HuH-7.5 (cell line): ENCODE results near the gene DOK1.
A peak's percentile ranks its signal among the peaks of the same experiment; 100 is the strongest.

Experiments used
- DNase-seq: peaks from one replicate; pipeline ENCODE4 v3.0.0; 2011; ENCODE audit warnings: low spot score

Gene DOK1

DNA sequence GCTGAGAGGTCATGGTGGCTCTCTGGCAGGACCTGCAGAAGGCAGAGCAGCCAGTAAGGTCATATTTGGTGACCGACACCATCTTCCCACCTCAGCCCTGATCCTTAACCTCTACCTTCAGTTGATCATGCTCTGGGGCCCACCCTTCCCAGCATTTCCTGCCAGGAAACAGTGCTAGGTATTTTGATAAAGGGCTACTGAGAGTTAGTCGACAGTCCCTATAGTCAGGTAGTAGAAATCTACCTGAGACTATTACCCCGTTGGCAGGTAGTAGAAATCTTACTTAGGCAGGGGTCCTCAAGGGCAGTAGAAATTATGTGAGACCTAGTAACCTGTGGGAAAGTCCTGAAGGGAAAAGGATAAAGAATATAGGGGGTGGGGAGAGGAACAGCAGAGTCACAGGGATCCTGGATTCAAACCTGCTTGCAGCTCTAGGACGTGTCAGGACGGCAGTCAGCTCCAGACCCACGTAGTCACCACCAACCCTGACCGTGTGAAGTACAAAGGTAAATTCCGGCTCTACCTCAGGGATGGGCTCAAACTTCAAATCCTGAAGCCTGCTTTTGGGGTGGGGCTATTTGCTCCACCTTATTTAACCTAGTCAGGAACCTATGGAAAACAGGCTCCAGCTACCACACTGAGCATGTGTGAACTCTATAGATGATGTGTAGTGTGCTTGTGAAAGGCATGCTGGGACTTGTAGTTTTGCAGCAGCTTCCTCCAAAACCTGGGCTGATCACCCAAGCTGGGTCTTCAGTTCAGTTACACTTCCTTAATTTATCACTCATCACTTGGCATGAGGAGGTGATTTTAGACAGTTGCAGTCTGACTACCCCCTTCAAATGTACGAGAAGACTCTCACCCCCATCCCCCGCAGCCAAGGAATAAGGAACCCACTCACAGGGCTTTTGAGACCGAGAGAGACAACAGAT, 28.5 kb upstream of the DOK1 start, which contains the start of gene DQX1:
Gene DQX1 (minus strand): TSS at position 515 of the 932 bp plus-strand sequence. CDS start 502 bp downstream, at position 13.
- DNase-seq, result no peak

DNA sequence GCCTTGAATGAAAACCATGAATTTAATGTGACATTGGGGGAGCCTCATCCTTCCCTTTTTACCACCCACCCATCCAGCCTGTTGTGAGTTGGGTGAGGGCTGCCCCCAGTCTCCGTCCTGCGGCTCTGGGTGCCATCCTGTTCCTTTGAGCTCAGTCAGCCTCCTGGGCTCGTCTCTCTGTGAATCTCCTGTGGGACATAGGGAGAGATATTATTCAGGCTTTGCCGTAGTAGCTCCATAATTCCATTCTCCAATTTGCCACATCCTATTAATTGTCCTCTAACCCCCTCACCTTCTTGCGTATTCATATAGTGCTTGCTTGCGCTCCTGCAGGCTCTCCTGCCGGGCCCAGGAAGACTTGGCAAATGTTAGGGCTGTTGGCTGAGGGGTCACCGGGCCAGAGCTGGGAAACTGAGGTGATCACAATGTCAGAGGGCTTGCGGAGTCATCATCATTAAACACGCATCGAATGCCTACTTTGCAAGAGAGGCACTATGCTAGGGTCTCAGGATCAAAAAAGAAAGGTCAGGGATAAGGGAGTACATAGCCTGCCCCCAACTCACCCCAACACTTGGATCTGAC, 27.8 kb upstream of the DOK1 start:
- DNase-seq, result no peak

DNA sequence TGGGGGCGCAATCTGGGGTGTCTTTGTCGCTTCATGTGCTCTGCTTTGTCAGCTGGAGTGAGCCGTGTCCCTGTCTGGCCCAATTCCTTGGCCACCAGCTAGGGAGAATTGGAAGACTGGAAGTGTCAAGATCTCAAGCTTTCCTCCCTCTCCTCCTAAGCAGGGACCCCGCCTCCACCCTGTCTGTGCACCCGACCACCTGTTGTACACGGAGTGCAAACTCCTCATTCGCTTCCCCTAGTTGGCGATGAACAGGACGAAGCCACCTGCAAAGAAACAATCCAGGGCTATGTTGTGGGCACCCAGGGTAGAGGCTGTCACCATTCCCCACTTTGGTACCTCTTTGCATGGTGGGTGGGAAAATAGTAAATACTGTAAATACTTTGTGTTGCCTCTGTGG, 26.8 kb upstream of the DOK1 start:
- no peak for DNase-seq

DNA sequence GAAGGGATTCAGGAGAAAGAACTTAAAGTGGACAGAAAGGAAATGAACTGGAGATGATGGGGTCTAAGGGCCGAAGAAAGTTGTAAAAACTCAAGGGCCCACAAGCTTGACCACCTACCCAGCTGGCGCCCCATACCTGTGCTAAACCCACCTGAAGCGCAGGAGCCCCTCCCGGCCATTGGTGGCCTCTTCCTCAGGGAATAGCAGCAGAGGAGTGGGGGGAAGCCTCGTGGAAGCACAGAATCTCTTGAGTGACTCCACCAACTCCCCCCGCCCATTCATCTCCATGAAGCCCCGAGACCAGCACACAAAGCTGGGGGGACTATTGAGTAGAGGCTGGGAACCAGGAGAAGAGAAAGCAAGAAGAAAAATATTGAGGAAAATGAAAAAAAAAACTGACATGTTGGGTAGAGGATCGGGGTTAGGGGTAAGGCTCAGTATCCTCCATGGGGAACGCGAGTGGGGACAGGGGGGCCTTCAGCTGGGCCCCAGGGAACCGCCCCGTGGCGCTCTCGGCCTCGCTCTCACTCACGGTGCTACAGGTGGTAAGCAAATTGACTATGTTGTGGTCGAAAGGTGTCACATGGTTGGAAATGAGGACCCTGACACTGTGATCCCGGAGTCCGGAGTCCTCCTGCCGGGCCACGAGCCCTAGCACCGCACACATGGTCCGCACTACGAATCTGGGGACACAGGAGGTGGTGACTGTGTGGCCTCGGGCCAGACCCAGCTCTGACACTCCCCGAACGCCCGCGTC, 25.7 kb upstream of the DOK1 start:
- no peak for DNase-seq

DNA sequence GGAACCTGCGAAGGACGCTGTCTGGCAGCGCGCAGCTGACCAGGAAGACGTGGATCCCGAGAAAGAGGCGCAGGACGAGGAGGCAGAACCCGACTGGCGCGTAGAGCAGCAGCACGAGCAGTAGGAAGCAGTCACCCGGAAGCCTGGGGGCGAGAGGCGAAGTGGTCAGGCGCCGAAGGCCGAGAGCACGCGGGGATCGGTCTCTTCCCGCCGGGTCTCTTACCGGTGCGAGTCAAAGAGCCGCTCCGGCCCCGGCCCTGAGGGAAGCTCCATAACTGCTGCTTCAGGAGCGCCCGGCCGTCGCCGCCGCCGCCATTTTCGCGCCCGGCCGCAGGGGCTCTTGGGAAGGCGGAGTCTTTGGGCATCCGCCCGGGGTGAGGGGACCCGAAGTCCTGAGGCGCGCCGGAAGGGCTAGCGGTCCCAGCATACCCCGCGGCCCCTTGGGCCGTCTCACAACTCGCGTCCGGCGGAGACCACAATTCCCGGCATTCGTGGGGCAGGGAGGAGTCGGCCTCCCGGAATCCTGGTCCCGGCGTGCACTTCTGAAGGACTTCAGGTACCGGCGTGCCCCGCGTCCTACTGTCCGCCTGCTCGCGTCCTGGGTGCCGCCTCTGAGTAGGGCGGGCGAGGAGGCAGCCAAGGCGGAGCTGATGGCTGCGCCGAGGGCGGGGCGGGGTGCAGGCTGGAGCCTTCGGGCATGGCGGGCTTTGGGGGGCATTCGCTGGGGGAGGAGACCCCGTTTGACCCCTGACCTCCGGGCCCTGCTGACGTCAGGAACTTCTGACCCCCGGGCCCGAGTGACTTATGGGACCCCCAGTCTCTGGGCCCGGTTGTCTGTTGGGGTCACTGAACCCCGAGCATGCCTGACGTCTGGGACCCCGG, 24.9 kb upstream of the DOK1 start, which contains the start of the genes AUP1 and HTRA2:
Gene AUP1 (minus strand): TSS at position 350 of the 882 bp plus-strand sequence. CDS start 77 bp downstream, at position 273.
Gene HTRA2 (plus strand): TSS at position 577 of the 882 bp plus-strand sequence. CDS start 74 bp downstream, at position 651.
- peak; percentile 97 for DNase-seq

DNA sequence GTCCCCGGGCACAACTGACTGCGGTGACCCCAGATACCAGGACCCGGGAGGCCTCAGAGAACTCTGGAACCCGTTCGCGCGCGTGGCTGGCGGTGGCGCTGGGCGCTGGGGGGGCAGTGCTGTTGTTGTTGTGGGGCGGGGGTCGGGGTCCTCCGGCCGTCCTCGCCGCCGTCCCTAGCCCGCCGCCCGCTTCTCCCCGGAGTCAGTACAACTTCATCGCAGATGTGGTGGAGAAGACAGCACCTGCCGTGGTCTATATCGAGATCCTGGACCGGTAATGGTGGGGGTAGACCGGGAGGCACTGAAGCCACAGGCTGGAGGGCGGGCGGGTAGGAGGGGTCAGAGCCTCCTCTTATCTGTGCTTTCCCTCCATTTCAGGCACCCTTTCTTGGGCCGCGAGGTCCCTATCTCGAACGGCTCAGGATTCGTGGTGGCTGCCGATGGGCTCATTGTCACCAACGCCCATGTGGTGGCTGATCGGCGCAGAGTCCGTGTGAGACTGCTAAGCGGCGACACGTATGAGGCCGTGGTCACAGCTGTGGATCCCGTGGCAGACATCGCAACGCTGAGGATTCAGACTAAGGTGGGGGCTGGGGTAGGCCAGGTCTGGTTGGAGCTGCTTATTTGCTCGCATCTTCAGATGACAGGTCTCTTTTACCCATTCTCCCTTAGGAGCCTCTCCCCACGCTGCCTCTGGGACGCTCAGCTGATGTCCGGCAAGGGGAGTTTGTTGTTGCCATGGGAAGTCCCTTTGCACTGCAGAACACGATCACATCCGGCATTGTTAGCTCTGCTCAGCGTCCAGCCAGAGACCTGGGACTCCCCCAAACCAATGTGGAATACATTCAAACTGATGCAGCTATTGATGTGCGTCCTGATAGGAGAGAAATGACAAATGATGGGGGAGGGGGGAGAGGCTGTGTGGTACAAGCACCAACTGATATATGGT, 24.0 kb upstream of the DOK1 start:
- DNase-seq, result peak; percentile 53

DNA sequence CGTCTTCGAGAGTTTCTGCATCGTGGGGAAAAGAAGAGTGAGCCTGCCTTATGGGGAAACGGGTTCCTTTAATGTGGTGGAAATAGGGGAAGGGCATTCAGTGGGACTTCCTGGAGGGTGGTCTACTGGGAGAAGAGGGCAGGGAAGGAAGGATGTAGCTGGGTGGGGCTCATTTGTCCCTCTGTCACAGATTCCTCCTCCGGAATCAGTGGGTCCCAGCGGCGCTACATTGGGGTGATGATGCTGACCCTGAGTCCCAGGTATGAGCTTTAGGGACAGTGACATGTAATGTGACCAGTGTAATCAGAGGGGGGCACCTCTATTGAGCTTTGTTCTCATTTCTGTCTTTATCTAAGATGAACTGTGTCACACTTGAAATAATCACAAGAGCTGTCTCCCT, 22.9 kb upstream of the DOK1 start:
- no peak for DNase-seq

DNA sequence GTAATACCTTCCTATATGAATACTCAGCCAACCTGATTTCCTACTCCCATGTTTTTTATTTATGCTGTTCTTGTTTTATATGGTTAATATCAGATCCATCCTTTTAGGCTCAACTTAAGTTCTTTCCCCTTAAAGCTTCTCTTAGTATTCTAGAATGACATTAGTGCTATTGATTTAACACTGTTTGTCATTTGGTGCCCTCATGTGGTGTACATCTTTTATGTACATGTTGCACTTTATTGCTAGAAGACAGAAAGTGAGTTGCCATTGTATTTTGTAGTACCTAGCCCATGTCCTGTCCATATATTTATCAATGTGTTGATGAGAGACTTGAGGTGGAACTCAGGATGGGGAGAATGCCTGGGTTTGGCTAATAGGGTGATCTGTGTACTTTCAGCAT, 22.3 kb upstream of the DOK1 start:
- DNase-seq, result no peak

DNA sequence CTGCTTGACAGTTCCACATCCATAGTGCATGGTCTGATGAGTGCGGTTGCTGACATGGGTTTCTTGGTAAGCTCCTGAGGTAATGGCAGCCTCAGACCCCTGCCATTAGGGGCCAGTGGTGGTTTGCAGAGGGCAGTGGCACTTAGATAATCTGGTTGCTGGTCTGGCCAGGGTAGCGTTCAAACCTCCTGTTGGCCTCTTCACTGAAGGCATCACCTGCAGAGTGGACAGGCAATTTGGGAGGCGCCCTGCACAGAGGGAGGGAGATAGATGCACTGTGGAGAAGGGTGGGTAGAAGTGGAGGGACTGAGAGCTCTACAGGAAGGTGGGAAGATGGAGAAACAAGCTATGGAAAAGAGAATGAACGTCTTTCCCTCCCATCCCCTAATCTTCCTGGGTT, 21.1 kb upstream of the DOK1 start:
- DNase-seq, result no peak

DNA sequence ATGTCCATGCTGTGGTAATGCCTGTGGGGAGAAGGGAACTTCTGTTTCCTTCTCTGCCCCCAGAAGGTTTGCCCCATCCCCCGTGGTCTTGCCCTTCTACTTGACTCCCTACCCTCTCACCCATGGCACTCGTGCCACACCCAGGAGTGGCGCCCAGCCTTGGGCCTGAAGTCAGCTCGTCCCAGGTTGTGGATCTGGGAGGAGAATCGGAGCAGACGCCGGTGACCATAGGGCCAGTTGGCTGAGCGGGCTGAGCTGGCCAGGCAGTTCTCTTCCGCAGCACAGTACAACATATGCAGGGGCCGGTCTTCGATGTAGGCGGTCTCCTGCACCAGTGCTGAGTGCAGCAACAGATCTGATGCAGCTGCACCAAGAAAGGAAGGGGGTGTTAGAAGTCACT, 20.1 kb upstream of the DOK1 start:
- no peak for DNase-seq

DNA sequence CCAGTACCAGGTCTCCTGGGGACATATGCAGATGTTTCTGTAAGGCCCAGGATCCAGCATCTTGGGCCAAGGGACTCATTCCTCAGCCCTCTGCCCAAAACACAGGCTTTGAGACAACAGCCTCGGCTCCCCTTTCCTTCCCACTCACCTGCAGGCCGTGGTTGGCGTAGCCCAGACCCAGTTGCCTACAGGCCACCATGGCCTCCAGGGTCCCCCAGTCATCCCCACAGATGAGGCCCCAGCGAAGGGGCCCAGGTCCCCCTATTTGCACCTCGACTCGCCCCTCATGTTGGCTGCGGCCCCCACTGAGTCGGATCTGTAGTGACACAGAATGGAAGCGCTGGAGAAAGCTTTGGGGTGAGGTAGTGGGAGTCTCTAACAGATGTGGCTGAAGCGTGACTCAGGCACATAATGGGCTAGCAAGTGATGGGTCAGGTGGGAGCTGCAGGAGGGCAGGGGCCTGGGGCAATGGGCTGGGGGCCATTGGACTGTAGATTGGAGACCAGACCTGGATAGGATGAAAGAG, 19.0 kb upstream of the DOK1 start:
- no peak for DNase-seq

DNA sequence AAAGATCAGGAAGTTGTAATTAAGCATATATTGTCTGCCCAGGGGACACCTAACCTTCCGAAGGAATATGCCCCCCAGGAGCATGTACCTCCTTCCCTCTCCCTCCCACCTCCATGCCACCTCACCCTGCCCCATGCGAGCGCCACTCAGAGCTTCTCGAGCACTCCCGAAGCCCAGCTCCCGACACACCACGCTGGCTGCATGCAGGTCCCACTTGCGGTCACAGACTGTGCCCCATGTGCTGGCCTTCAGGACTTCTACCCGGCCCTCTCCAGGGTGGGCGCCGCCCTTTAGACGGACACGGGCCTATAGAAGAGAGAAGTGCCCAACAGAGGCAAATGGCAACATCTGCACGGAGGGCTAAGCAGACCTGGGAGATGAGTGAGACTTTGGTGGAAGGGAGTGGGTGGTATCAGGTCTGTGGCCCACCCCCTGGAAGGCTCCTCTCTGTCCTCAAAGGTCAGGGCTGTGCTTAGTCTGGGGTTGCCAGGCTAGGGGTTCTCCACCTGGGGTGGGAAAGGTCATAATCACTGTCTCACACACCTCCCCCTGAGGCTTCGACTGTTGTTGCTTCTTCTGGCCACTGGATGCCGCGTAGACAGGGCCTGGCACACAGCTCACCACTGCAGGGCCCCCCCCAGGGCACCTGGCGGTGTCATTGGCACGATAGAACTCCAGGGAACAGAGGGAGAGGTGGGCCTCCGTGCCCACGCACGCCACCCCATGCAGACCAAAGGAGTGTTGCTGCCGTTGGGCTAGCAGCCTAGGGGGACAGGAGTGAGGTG, 18.2 kb upstream of the DOK1 start:
- DNase-seq, result no peak

DNA sequence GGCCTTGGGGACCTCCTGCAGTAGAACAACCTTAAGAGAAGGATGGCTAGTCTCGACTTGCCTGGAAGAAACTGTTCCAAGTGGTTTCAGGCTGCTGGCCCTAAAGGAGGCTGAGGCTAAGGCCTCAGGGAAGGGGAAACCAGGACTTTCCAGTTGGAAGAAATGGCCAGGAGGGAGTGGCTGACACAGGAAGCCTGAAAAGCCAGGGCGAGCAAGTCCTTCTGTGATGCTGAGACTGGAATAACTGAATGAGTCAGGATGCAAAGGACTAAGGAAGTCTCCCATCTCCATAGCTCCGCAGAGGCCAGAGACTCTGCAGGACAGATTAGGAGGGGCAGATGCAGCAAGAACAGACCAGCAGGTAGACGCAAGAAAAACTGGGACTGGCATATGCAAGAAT, 17.4 kb upstream of the DOK1 start:
- no peak for DNase-seq

DNA sequence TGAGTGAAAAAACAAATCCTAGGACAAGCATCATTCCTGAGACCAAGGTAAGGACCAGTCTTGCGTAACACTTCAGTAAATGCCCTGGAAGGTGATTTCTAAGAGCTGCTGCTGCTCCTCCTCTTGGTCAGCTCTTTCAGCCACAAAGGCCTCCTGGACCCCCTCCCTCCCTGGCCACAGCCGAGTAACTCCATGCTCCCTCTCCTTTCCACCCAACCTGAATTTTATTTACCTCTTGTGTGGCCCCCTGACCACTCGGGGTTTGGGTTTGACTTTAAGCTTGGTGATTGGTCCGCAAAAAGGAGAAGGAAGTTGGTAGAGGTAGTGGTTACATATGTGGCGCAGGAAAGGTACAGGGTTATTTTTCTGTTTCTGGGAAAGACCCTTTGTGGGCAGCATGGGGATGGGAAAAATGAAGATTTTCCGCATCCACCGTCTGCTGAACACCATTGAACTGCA, 15.6 kb upstream of the DOK1 start:
- DNase-seq, result no peak

DNA sequence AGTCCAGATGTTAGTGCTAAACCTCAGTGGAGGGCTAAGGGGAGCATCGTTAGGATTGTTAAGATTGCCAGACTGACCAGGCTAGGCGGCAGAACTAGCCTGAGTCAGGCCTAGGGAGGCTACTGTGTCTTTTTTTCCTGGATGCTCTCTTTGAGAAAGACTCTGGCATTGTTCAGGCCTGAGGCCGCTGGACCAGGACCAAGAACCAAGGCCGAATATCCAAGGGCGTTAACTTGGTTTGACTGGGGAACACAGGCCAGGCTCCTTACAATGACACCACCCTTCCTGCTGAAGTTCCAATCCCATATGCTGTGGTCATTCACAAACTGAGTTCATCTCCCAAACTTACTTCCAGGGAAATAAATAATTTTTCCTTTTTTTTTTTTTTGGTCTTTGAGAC, 14.2 kb upstream of the DOK1 start:
- no peak for DNase-seq

DNA sequence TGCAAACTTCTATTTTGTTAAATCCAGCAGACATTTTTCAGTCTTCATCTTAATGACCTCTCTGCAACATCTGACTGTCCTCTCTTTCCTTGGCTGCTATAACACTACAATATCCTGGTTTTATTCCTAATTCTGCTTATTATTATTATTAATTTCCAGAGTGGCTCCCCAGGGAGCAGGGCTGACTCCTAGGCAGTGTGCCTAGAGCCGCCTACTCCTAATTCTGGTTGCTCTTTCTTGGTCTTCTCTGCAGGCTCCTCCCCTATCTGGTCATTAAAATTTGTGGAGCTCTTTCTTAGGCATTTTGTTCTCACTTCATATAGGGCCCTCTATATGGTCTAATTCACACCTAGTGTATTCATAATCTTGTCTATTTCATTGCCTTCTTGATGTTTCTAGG, 11.5 kb upstream of the DOK1 start:
- no peak for DNase-seq

DNA sequence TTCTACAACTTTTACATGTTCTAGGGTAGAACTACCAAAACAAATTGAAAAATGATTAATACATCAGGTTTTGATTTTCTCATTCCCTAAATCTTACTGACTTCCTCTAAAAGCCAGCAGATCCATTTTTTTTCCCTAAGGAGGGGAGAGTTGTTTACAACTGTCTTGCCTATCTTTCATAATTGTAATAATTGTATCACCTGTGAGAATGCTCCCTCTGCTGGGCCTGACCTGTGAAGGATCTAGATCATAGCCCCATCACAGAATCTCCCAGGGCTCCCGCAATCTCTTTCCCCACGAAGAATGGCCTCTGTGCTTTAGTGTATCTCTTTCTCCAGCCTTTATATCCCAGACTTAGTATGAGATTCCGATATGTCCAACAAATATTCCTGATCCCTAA, 9.9 kb upstream of the DOK1 start:
- no peak for DNase-seq

DNA sequence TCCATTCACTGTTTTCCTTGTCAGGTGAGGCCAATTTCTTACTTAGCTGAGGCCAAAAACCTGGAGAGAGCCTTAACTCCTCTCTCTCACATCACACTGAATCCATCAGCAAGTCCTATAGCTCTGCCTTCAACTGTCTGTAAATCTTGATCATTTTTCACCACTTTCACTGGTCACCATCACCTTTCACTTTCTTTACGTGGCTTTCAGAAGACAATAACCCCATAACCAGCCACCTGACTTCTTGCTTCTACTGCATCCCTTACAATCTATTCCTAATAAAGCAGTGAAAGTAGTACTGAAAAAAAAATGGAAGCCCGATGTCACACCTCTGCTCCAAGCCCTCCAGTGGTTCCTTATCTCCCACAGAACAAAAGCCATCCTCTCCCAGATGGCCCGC, 8.5 kb upstream of the DOK1 start:
- DNase-seq, result no peak

DNA sequence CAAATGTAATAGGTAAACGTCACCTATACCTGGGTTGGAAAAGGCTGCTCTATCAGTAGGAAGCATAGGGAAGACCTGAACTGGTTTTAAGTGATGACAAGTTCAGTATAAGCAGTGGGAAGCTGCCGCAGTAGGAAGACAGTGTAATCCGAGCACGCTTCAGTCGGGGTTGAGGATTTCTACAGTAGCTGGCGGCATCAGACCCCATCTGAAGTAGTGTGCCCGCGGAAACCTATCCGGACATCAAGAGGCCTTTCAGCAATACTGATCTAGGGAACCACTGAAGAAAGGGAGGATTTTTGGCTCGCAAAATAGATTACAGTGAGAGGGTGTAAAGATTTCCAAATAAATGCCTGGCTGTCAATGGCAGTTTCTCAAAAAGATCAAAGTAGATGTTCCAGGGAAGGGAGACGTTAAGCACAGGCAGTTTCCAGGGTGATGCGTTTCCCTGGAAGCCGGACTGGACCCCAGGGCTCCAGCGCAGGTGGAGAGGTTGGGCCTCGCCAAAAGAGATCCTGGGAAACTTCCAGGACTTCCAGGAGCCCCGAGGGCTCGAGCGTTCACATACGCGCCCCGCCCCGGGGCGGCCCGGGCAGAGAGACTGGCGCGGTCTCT, 6.1 kb upstream of the DOK1 start:
- DNase-seq, result no peak
